ENCODE measurements around the gene CDC14B.
"Not testable (repeated sequence)": the region's sequence is repeated elsewhere in the genome, so short reads cannot be mapped to it uniquely, and the experiment has no call there.

CDC14B gene

GRCh38 chr9:96532173-96532572 is 87.5 kb downstream of the CDC14B start:
- DNase-seq: no peak

- no peak for DNase-seq
Measured at GRCh38 chr9:96524764-96525163, 94.9 kb downstream of the CDC14B start.

- DNase-seq: no peak
Measured at GRCh38 chr9:96524045-96524444, 95.6 kb downstream of the CDC14B start.

- no peak for DNase-seq
Measured at GRCh38 chr9:96523374-96523773, 96.3 kb downstream of the CDC14B start.

GRCh38 chr9:96522366-96522765 is 97.3 kb downstream of the CDC14B start:
- DNase-seq: peak; percentile 9

- DNase-seq: no peak
Measured at GRCh38 chr9:96519787-96520186, 99.9 kb downstream of the CDC14B start.

- DNase-seq: no peak
Measured at GRCh38 chr9:96519095-96519494, 100.5 kb downstream of the CDC14B start.

- no peak for DNase-seq
Measured at GRCh38 chr9:96515621-96516470, 103.8 kb downstream of the CDC14B start.

GRCh38 chr9:96514800-96515158 is 104.9 kb downstream of the CDC14B start:
- no peak for DNase-seq

GRCh38 chr9:96514108-96514799 is 105.4 kb downstream of the CDC14B start:
- DNase-seq: no peak

- no peak for DNase-seq
Measured at GRCh38 chr9:96513622-96514021, 106.0 kb downstream of the CDC14B start.

- DNase-seq: no peak
Measured at GRCh38 chr9:96512240-96512639, 107.4 kb downstream of the CDC14B start.

- no peak for DNase-seq
Measured at GRCh38 chr9:96510258-96510657, 109.4 kb downstream of the CDC14B start.

GRCh38 chr9:96509848-96510247 is 109.8 kb downstream of the CDC14B start:
- DNase-seq: no peak

- DNase-seq: no peak
Measured at GRCh38 chr9:96509026-96509425, 110.6 kb downstream of the CDC14B start.

- DNase-seq: no peak
Measured at GRCh38 chr9:96508227-96508940, 111.3 kb downstream of the CDC14B start.

GRCh38 chr9:96505316-96505991 is 114.2 kb downstream of the CDC14B start:
- DNase-seq: no peak

- no peak for DNase-seq
Measured at GRCh38 chr9:96503918-96504317, 115.7 kb downstream of the CDC14B start.

GRCh38 chr9:96503374-96503748 is 116.3 kb downstream of the CDC14B start:
- DNase-seq: not testable (repeated sequence)

- DNase-seq: no peak
Measured at GRCh38 chr9:96502539-96503373, 116.9 kb downstream of the CDC14B start.

- DNase-seq: no peak
Measured at GRCh38 chr9:96501633-96502538, 117.8 kb downstream of the CDC14B start.

Data from central memory CD4-positive, alpha-beta T cell (primary cell).